H1 (cell line): ENCODE results near the gene SELENOI. TPM values are rescaled to one million over a fixed set of nuclear protein-coding genes. Genes with fewer than 3 reads are reported as not detected.

Experiments used
- CTCF ChIA-PET: fragments of 300-600 bp; sonication (Branson Sonifier 250); formaldehyde crosslinking; loops from one replicate; lab custom pipeline; 2021; ENCODE audit not compliant: partially characterized antibody; lab: Charles Lee
- POLR2A ChIA-PET: fragments of 300-600 bp; sonication (Branson Sonifier 250); formaldehyde crosslinking; loops from one replicate; lab custom pipeline; 2021; ENCODE audit warnings: inconsistent platforms; ENCODE audit not compliant: partially characterized antibody; lab: Charles Lee
- DNase-seq, 2 experiments: peaks; one replicate each; pipeline versions ENCODE4 v3.0.0 to v3.0.0-alpha.2; 2010 to 2022; ENCODE audit warnings: low spot score in 2 of 2, low read depth in 1 of 2, mixed read lengths in 1 of 2
- FAIRE-seq: peaks from 2 replicates; lab custom pipeline; 2011; peaks lifted over from hg19 to GRCh38; lab: Jason Lieb, UNC
- H2AFZ ChIP-seq: 2 replicates; pipeline ENCODE4 v1.8.1; 2012; ENCODE audit warnings: low read length, inconsistent platforms
- H2AK5ac ChIP-seq: 2 replicates; pipeline ENCODE4 v1.6.1; 2013; ENCODE audit warnings: low read depth, low read length
- H2BK120ac ChIP-seq: replicated peaks from 2 replicates; pipeline ENCODE3; 2013; ENCODE audit warnings: low read depth, low read length, inconsistent platforms
- H2BK12ac ChIP-seq: 2 replicates; pipeline ENCODE4 v1.6.1; 2013; ENCODE audit warnings: low read depth, low read length
- H2BK15ac ChIP-seq: 2 replicates; pipeline ENCODE4 v1.6.1; 2013; ENCODE audit warnings: low read length
- H2BK20ac ChIP-seq: 2 replicates; pipeline ENCODE4 v1.6.1; 2013; ENCODE audit warnings: low read length
- H2BK5ac ChIP-seq: 2 replicates; pipeline ENCODE4 v1.6.1; 2013; ENCODE audit warnings: low read depth, low read length
- H3K14ac ChIP-seq: 2 replicates; pipeline ENCODE4 v1.6.1; 2013; ENCODE audit warnings: inconsistent platforms; ENCODE audit not compliant: insufficient read length
- H3K18ac ChIP-seq: 2 replicates; pipeline ENCODE4 v1.6.1; 2013; ENCODE audit warnings: low read length; ENCODE audit errors: extremely low read depth
- H3K23ac ChIP-seq: 2 replicates; pipeline ENCODE4 v1.6.1; 2013; ENCODE audit warnings: inconsistent platforms; ENCODE audit not compliant: insufficient read length
- H3K23me2 ChIP-seq: 2 replicates; pipeline ENCODE4 v1.6.1; 2013; ENCODE audit warnings: low read depth, low read length
- H3K27ac ChIP-seq: 2 replicates; pipeline ENCODE4 v1.6.1; 2011; ENCODE audit warnings: low read depth, low read length, inconsistent platforms
- H3K27me3 ChIP-seq, 4 experiments: replicated peaks in 1 of 4; 1 replicate in 1 of 4; 2 replicates in 3 of 4; pipeline versions ENCODE4 v1.6.1 to v1.8.1; 2011 to 2013; ENCODE audit warnings: low read length in 3 of 4, mild to moderate bottlenecking in 3 of 4, inconsistent platforms in 2 of 4, mixed read lengths in 2 of 4, moderate library complexity in 1 of 4; ENCODE audit not compliant: control insufficient read depth in 3 of 4, insufficient read depth in 3 of 4; ENCODE audit errors: extremely low read depth in 1 of 4
- H3K36me3 ChIP-seq, 4 experiments: 2 replicates each; pipeline versions ENCODE4 v1.6.1 to v1.8.1; 2011 to 2013; ENCODE audit warnings: mild to moderate bottlenecking in 4 of 4, low read length in 3 of 4, moderate library complexity in 2 of 4, control low read depth in 1 of 4, inconsistent platforms in 1 of 4; ENCODE audit not compliant: insufficient read depth in 4 of 4, control insufficient read depth in 2 of 4
- H3K4ac ChIP-seq: replicated peaks from 2 replicates; pipeline ENCODE3; 2013; ENCODE audit warnings: low read length, low read depth, mixed read lengths, inconsistent platforms; ENCODE audit not compliant: insufficient read length
- H3K4me1 ChIP-seq, 4 experiments: replicated peaks in 1 of 4; 1 replicate in 1 of 4; 2 replicates in 3 of 4; pipeline versions ENCODE4 v1.6.1 to v1.8.1; 2011 to 2013; ENCODE audit warnings: low read length in 3 of 4, inconsistent platforms in 2 of 4, mixed read lengths in 1 of 4; ENCODE audit not compliant: insufficient read depth in 4 of 4, control insufficient read depth in 3 of 4
- H3K4me2 ChIP-seq, 2 experiments: 2 replicates each; pipeline versions ENCODE4 v1.6.1 to v1.8.1; 2011 to 2013; ENCODE audit warnings: low read depth in 2 of 2, low read length in 2 of 2, control low read depth in 1 of 2, inconsistent platforms in 1 of 2, mild to moderate bottlenecking in 1 of 2; ENCODE audit not compliant: insufficient read depth in 1 of 2
- H3K4me3 ChIP-seq, 4 experiments: fragments of 200-600, 300-600 bp in 1 of 4; sonication (generic), shearing (Covaris generic), sonication (Bioruptor Twin) in 1 of 4; 2 replicates each; pipeline versions ENCODE4 v1.5.1 to v1.8.1; 2011 to 2016; ENCODE audit warnings: low read length in 4 of 4, low read depth in 3 of 4, control low read depth in 2 of 4, inconsistent platforms in 2 of 4, mild to moderate bottlenecking in 2 of 4, mixed read lengths in 1 of 4, moderate library complexity in 1 of 4; ENCODE audit not compliant: insufficient read depth in 2 of 4; ENCODE audit errors: extremely low read depth in 1 of 4
- H3K56ac ChIP-seq: replicated peaks from 2 replicates; pipeline ENCODE3; 2013; ENCODE audit warnings: low read depth, mild to moderate bottlenecking, mixed read lengths, low read length, inconsistent platforms; ENCODE audit not compliant: insufficient read length
- H3K79me1 ChIP-seq: 2 replicates; pipeline ENCODE4 v1.6.1; 2013; ENCODE audit warnings: low read depth, low read length, control low read depth
- H3K79me2 ChIP-seq, 2 experiments: 2 replicates each; pipeline versions ENCODE4 v1.6.1 to v1.8.1; 2012 to 2013; ENCODE audit warnings: low read length in 2 of 2, mild to moderate bottlenecking in 2 of 2, inconsistent platforms in 1 of 2; ENCODE audit not compliant: insufficient read depth in 2 of 2, control insufficient read depth in 1 of 2
- H3K9ac ChIP-seq, 4 experiments: replicated peaks in 1 of 4; 1 replicate in 1 of 4; 2 replicates in 3 of 4; pipeline versions ENCODE4 v1.6.1 to v1.8.1; 2011 to 2013; ENCODE audit warnings: low read depth in 3 of 4, low read length in 3 of 4, control low read depth in 2 of 4, mild to moderate bottlenecking in 2 of 4, moderate library complexity in 2 of 4, inconsistent platforms in 1 of 4; ENCODE audit errors: extremely low read depth in 1 of 4
- H3K9me3 ChIP-seq, 2 experiments: 2 replicates each; pipeline versions ENCODE4 v1.6.1 to v1.8.1; 2012 to 2013; ENCODE audit warnings: mild to moderate bottlenecking in 2 of 2, moderate library complexity in 2 of 2, control low read depth in 1 of 2, inconsistent platforms in 1 of 2, low read depth in 1 of 2, low read length in 1 of 2, mixed read lengths in 1 of 2; ENCODE audit not compliant: insufficient read depth in 2 of 2
- H4K20me1 ChIP-seq, 2 experiments: replicated peaks in 1 of 2; 2 replicates each; pipeline versions ENCODE3 to v1.8.1; 2011 to 2013; ENCODE audit warnings: inconsistent platforms in 2 of 2, low read length in 2 of 2, mild to moderate bottlenecking in 1 of 2; ENCODE audit not compliant: insufficient read depth in 2 of 2, control insufficient read depth in 1 of 2
- H4K5ac ChIP-seq: 2 replicates; pipeline ENCODE4 v1.6.1; 2013; ENCODE audit warnings: low read length, low read depth, mixed read lengths, inconsistent platforms; ENCODE audit not compliant: insufficient read length
- H4K8ac ChIP-seq: 2 replicates; pipeline ENCODE4 v1.8.0; 2013; ENCODE audit warnings: mild to moderate bottlenecking, moderate library complexity, low read length, inconsistent platforms; ENCODE audit not compliant: insufficient read depth; ENCODE audit errors: extremely low read depth
- H4K91ac ChIP-seq: replicated peaks from 2 replicates; pipeline ENCODE3; 2013; ENCODE audit warnings: low read length, mixed read lengths, inconsistent platforms; ENCODE audit not compliant: insufficient read length
- ASH2L ChIP-seq: fragments of 200-600, 300-600 bp; sonication (generic); IDR thresholded peaks from one replicate; pipeline ENCODE4 v1.7.1; 2017; ENCODE audit warnings: low read length
- JUND ChIP-seq: IDR thresholded peaks from 2 replicates; pipeline ENCODE4 v1.6.1; 2011; ENCODE audit warnings: mild to moderate bottlenecking, improper control_type of control experiment, low read length
- NANOG ChIP-seq: IDR thresholded peaks from 2 replicates; pipeline ENCODE4 v1.6.1; 2011; ENCODE audit warnings: low read length, low read depth, mild to moderate bottlenecking, inconsistent platforms; ENCODE audit not compliant: insufficient read depth, poor library complexity, severe bottlenecking
- POU5F1 ChIP-seq: IDR thresholded peaks from 2 replicates; pipeline ENCODE4 v1.6.1; 2011; ENCODE audit warnings: low read depth, mild to moderate bottlenecking, low read length, moderate library complexity
- RAD21 ChIP-seq, 2 experiments: IDR thresholded peaks in 1 of 2; conservative IDR thresholded peaks in 1 of 2; 2 replicates each; pipeline ENCODE4 v1.6.1; 2011; ENCODE audit warnings: low read depth in 2 of 2, low read length in 2 of 2, improper control_type of control experiment in 1 of 2, inconsistent platforms in 1 of 2, mild to moderate bottlenecking in 1 of 2, moderate library complexity in 1 of 2
- SIN3A ChIP-seq, 2 experiments: IDR thresholded peaks in 1 of 2; conservative IDR thresholded peaks in 1 of 2; 2 replicates each; pipeline ENCODE4 v1.6.1; 2011 to 2012; ENCODE audit warnings: low read length in 2 of 2, improper control_type of control experiment in 1 of 2, low read depth in 1 of 2, mild to moderate bottlenecking in 1 of 2
- SIRT6 ChIP-seq: IDR thresholded peaks from one replicate; pipeline ENCODE4 v1.7.1; 2012; ENCODE audit warnings: low read length, inconsistent platforms
- SIX5 ChIP-seq: IDR thresholded peaks from 2 replicates; pipeline ENCODE4 v1.6.1; 2011; ENCODE audit warnings: mild to moderate bottlenecking, low read depth, low read length
- SRF ChIP-seq: IDR thresholded peaks from 2 replicates; pipeline ENCODE4 v1.6.1; 2011; ENCODE audit warnings: mild to moderate bottlenecking, low read depth, low read length, moderate library complexity
- USF2 ChIP-seq: IDR thresholded peaks from 2 replicates; pipeline ENCODE4 v1.6.1; 2011; ENCODE audit warnings: low read length, improper control_type of control experiment
- ZNF274 ChIP-seq: IDR thresholded peaks from 2 replicates; pipeline ENCODE4 v1.7.0; 2012; ENCODE audit warnings: low read length, borderline replicate concordance; ENCODE audit errors: extremely low read depth
- WGBS, 2 experiments: shearing (Covaris generic) in 1 of 2; methylation state at CpG; one replicate each; pipeline versions ENCODE4 v1.1.6 to v1.1.7; 2013 to 2015; ENCODE audit warnings: low lambda C conversion rate in 2 of 2, mixed read lengths in 2 of 2, inconsistent platforms in 1 of 2, low coverage in 1 of 2, missing lambda C conversion rate in 1 of 2; ENCODE audit not compliant: insufficient replicate concordance in 2 of 2, insufficient coverage in 1 of 2, insufficient read length in 1 of 2; ENCODE audit errors: extremely low coverage in 1 of 2, missing lambda C conversion rate in 1 of 2; 5-methylcytosine and 5-hydroxymethylcytosine counted together
- polyA plus RNA-seq, 7 experiments: library from polyadenylated mRNA; depleted of rRNA in 3 of 7; stranded (reverse) in 5 of 7; unstranded in 2 of 7; fragments of >200 nt in 5 of 7; fragments of 200-250 nt in 2 of 7; gene quantifications; 1 replicate in 5 of 7; 2 replicates in 1 of 7; 4 replicates in 1 of 7; pipeline versions ENCODE4 v1.2.1 to v1.2.3, GENCODE V29; 2011 to 2013; ENCODE audit warnings: missing spikeins in 2 of 7, mixed read lengths in 2 of 7
- total RNA-seq: library from RNA; stranded (reverse); fragmentation: NEBNext Ultra II Directional; extraction: Animal tissue kit (Norgen Biotek cat#: 25700); gene quantifications from 2 replicates; pipeline ENCODE4 v1.2.1, GENCODE V29; 2021
- TF ChIP-seq, protein P1 (sequence below): IDR thresholded peaks from 2 replicates; pipeline ENCODE4 v1.6.1; 2012; ENCODE audit warnings: inconsistent platforms

Gene SELENOI
- total and polyA plus RNA-seq, 2 of the 8 experiments (the other 6 are each of a cell fraction or from before 2014, with no cell fraction given) = 15.9 to 63.8 TPM

GRCh38 chr2:26309921-26310320 lies 36.0 kb upstream of the SELENOI start:
- Histone ChIP-seq H3K27ac (no peak overlapping the region), H3K56ac (no peak overlapping the region), H3K27me3 (no peaks in the 10 kb centered on the region), H3K4me3 (no peak overlapping the region), H2BK12ac (no peak overlapping the region), H3K14ac (no peak overlapping the region), H3K4me1 (peaks cover 0 to 3% (median 1%) of the 10 kb centered on the region in 4 experiments; a peak in 3 of 7 replicates), H3K79me2 (no peaks in the 10 kb centered on the region), H3K9ac (no peak overlapping the region), H3K23me2 (no peaks in the 10 kb centered on the region), H3K23ac (no peak overlapping the region), H3K79me1 (no peaks in the 10 kb centered on the region), H2BK5ac (no peak overlapping the region), H3K9me3 (no peaks in the 10 kb centered on the region), H3K4me2 (no peak overlapping the region), H2BK120ac (no peak overlapping the region), H2AK5ac (no peak overlapping the region), H4K8ac (0 out of 2 replicates have a peak overlapping the region, but pooled peaks have one; percentile 64), H2BK20ac (no peak overlapping the region), H4K20me1 (peaks cover 0 to 1% of the 10 kb centered on the region in 2 experiments), H3K4ac (no peak overlapping the region), H4K5ac (no peak overlapping the region), H3K18ac (no peak overlapping the region), H4K91ac (no peak overlapping the region), H2BK15ac (no peak overlapping the region), H3K36me3 (peaks cover 0 to 2% (median under 1%) of the 10 kb centered on the region in 4 experiments; a peak in 1 of 8 replicates), H2AFZ (no peak overlapping the region)
- no peak for FAIRE-seq
- DNase-seq = no peak
- WGBS, 2 experiments = 85% methylated on average over 10 of the region's 10 CpGs; no CpG with 5 or more reads in 1 of the 2 experiments
- ChIA-PET CTCF (interaction anchor here (0.8 to 1.9 kb wide), 5 partner anchors 9 to 160 kb away, joined by 3 to 8 read pairs (median 4); partner anchors contain the start of genes HADHA and HADHB), POLR2A (interaction anchor here (1.9 to 6.2 kb wide), 2 partner anchors 9 to 10 kb away, joined by 4 to 34 read pairs; no protein-coding TSS in a partner anchor)
- TF ChIP-seq SRF (no peak), RAD21 (IDR thresholded peaks at IDR 0.05 in 1 of 2, conservative IDR thresholded peaks at IDR 0.05 in 1 of 2; ENCODE audit: low read depth in 2 of 2, low read length in 2 of 2) (no peak), SIN3A (conservative IDR thresholded peaks at IDR 0.05 in 1 of 2, IDR thresholded peaks at IDR 0.05 in 1 of 2; ENCODE audit: low read depth in 1 of 2, low read length in 2 of 2) (no peak), USF2 (no peak), SIX5 (no peak), ZNF274 (no peak), ASH2L (no peak), POU5F1 (no peak), SIRT6 (no peak), JUND (no peak), NANOG (no peak)
- TF ChIP-seq, protein P1, sequence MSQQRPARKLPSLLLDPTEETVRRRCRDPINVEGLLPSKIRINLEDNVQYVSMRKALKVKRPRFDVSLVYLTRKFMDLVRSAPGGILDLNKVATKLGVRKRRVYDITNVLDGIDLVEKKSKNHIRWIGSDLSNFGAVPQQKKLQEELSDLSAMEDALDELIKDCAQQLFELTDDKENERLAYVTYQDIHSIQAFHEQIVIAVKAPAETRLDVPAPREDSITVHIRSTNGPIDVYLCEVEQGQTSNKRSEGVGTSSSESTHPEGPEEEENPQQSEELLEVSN = no peak
